ENCODE measurements around the gene OPHN1.

OPHN1 gene

GRCh38 chrX:68451720-68452119 lies 18.4 kb upstream of the OPHN1 start:
- TF ChIP-seq CTCF (IDR thresholded peaks at IDR 0.05; ENCODE audit: poor library complexity, severe bottlenecking): no peak
- no peak overlapping the region for H3K4me3 ChIP-seq (ENCODE audit: severe bottlenecking)

GRCh38 chrX:68443155-68443868 lies 10.0 kb upstream of the OPHN1 start:
- DNase-seq (ENCODE audit: low spot score) (no peak), ATAC-seq (ENCODE audit: low read depth) (no peak)
- no peak overlapping the region for H3K27ac ChIP-seq (ENCODE audit: poor library complexity, severe bottlenecking)
- H3K27me3 ChIP-seq (ENCODE audit: insufficient read depth, poor library complexity, severe bottlenecking): no peaks in the 10 kb centered on the region
- TF ChIP-seq CTCF (IDR thresholded peaks at IDR 0.05; ENCODE audit: poor library complexity, severe bottlenecking): no peak
- no peaks in the 10 kb centered on the region for H3K4me1 ChIP-seq (ENCODE audit: insufficient read depth, poor library complexity, severe bottlenecking)
- no peaks in the 10 kb centered on the region for H3K9me3 ChIP-seq (ENCODE audit: severe bottlenecking)
- H3K36me3 ChIP-seq (ENCODE audit: low read depth): no peaks in the 10 kb centered on the region
- H3K4me3 ChIP-seq (ENCODE audit: severe bottlenecking): no peak overlapping the region

More at GRCh38 chrX:68451720-68452119, 18.4 kb upstream of the OPHN1 start:
- no peaks in the 10 kb centered on the region for H3K4me1 ChIP-seq (ENCODE audit: insufficient read depth, poor library complexity, severe bottlenecking)
- no peak for DNase-seq (ENCODE audit: low spot score)
- H3K27me3 ChIP-seq (ENCODE audit: insufficient read depth, poor library complexity, severe bottlenecking): no peaks in the 10 kb centered on the region
- no peak overlapping the region for H3K27ac ChIP-seq (ENCODE audit: poor library complexity, severe bottlenecking)
- no peak for ATAC-seq (ENCODE audit: low read depth)
- no peaks in the 10 kb centered on the region for H3K36me3 ChIP-seq (ENCODE audit: low read depth)
- H3K9me3 ChIP-seq (ENCODE audit: severe bottlenecking): no peaks in the 10 kb centered on the region

- Histone ChIP-seq H3K4me1 (ENCODE audit: insufficient read depth, poor library complexity, severe bottlenecking) (no peaks in the 10 kb centered on the region), H3K27me3 (ENCODE audit: insufficient read depth, poor library complexity, severe bottlenecking) (no peaks in the 10 kb centered on the region), H3K9me3 (ENCODE audit: severe bottlenecking) (no peaks in the 10 kb centered on the region), H3K27ac (ENCODE audit: poor library complexity, severe bottlenecking) (no peak overlapping the region), H3K36me3 (ENCODE audit: low read depth) (no peaks in the 10 kb centered on the region), H3K4me3 (ENCODE audit: severe bottlenecking) (no peak overlapping the region)
- TF ChIP-seq CTCF (IDR thresholded peaks at IDR 0.05; ENCODE audit: poor library complexity, severe bottlenecking): no peak
- DNase-seq (ENCODE audit: low spot score) (no peak), ATAC-seq (ENCODE audit: low read depth) (no peak)
Observed at GRCh38 chrX:68440940-68441339, 7.6 kb upstream of the OPHN1 start.

GRCh38 chrX:68440442-68440841 lies 7.1 kb upstream of the OPHN1 start:
- no peak for ATAC-seq (ENCODE audit: low read depth)
- Histone ChIP-seq H3K36me3 (ENCODE audit: low read depth) (no peaks in the 10 kb centered on the region), H3K27me3 (ENCODE audit: insufficient read depth, poor library complexity, severe bottlenecking) (no peaks in the 10 kb centered on the region), H3K27ac (ENCODE audit: poor library complexity, severe bottlenecking) (no peak overlapping the region), H3K9me3 (ENCODE audit: severe bottlenecking) (no peaks in the 10 kb centered on the region), H3K4me1 (ENCODE audit: insufficient read depth, poor library complexity, severe bottlenecking) (no peaks in the 10 kb centered on the region), H3K4me3 (ENCODE audit: severe bottlenecking) (no peak overlapping the region)
- no peak for DNase-seq (ENCODE audit: low spot score)
- TF ChIP-seq CTCF (IDR thresholded peaks at IDR 0.05; ENCODE audit: poor library complexity, severe bottlenecking): no peak

GRCh38 chrX:68439341-68439740 lies 6.0 kb upstream of the OPHN1 start:
- H3K4me1 ChIP-seq (ENCODE audit: insufficient read depth, poor library complexity, severe bottlenecking): no peaks in the 10 kb centered on the region
- TF ChIP-seq CTCF (IDR thresholded peaks at IDR 0.05; ENCODE audit: poor library complexity, severe bottlenecking): no peak
- ATAC-seq (ENCODE audit: low read depth): no peak

More at GRCh38 chrX:68439341-68439740, 6.0 kb upstream of the OPHN1 start:
- Histone ChIP-seq H3K9me3 (ENCODE audit: severe bottlenecking) (no peaks in the 10 kb centered on the region), H3K27me3 (ENCODE audit: insufficient read depth, poor library complexity, severe bottlenecking) (no peaks in the 10 kb centered on the region), H3K27ac (ENCODE audit: poor library complexity, severe bottlenecking) (no peak overlapping the region), H3K36me3 (ENCODE audit: low read depth) (no peaks in the 10 kb centered on the region), H3K4me3 (ENCODE audit: severe bottlenecking) (no peak overlapping the region)
- no peak for DNase-seq (ENCODE audit: low spot score)

Measured in RWPE2 (cell line).